Body of pancreas (tissue), 4 donors: ENCODE results near the gene SLAMF7. TPM values are rescaled to one million over a fixed set of nuclear protein-coding genes. Genes with fewer than 3 reads are reported as not detected.

Experiments used
- ATAC-seq: fragments of 150-250 bp; one replicate; pipeline ENCODE4 v1.9.1; 2016
- DNase-seq, 4 donors: peaks; one replicate each; pipeline ENCODE4 v3.0.0-alpha.2; 2019
- H3K27ac ChIP-seq, 4 donors: fragments of 200-600 bp; sonication (generic); 1 replicate in 3 of 4; 2 replicates in 1 of 4; pipeline versions ENCODE4 v1.5.1 to v1.6.1; 2016 to 2019; ENCODE audit warnings: mild to moderate bottlenecking in 1 of 4, mixed read lengths in 1 of 4, moderate library complexity in 1 of 4
- H3K27me3 ChIP-seq, 2 donors: fragments of 200-600 bp; sonication (generic); one replicate each; pipeline ENCODE4 v1.6.0; 2016; ENCODE audit warnings: mild to moderate bottlenecking in 1 of 2
- H3K36me3 ChIP-seq, 2 donors: fragments of 200-600 bp; sonication (generic); replicated peaks in 1 of 2; 2 replicates each; pipeline ENCODE4 v1.5.1; 2016; ENCODE audit warnings: low read depth in 2 of 2; ENCODE audit not compliant: insufficient read depth in 1 of 2
- H3K4me1 ChIP-seq: fragments of 200-600 bp; sonication (generic); one replicate; pipeline ENCODE4 v1.6.0; 2016
- H3K4me3 ChIP-seq, 2 donors: fragments of 200-600 bp; sonication (generic); 1 replicate in 1 of 2; 2 replicates in 1 of 2; pipeline ENCODE4 v1.5.1; 2016 to 2019
- H3K9me3 ChIP-seq, 3 donors: fragments of 200-600 bp; sonication (generic); 1 replicate in 2 of 3; 2 replicates in 1 of 3; pipeline ENCODE4 v1.5.1; 2016
- POLR2A ChIP-seq, 3 donors: fragments of 450-650 bp; IDR thresholded peaks; one replicate each; pipeline ENCODE4 v1.6.1; 2016; ENCODE audit warnings: antibody characterized with exemption in 3 of 3, mild to moderate bottlenecking in 2 of 3
- WGBS, 2 donors: methylation state at CpG; one replicate each; pipeline ENCODE4 v1.1.5; 2017; 5-methylcytosine and 5-hydroxymethylcytosine counted together
- intact Hi-C: fragments of 100-400 bp; cut with DNase I; formaldehyde crosslinking; loops from one replicate; pipeline ENCODE4 v1.15.1; 2023
- total RNA-seq, 2 donors: library from RNA; depleted of rRNA; stranded (reverse); fragments of >200 nt; gene quantifications; one replicate each; pipeline ENCODE4 v1.1.0, GENCODE V29; 2016
- TF ChIP-seq, protein P1 (sequence below), 7 experiments: fragments of 450-650 bp in 4 of 7; fragments of 200-600 bp in 3 of 7; sonication (generic) in 3 of 7; IDR thresholded peaks; one replicate each; pipeline ENCODE4 v1.5.1; 2016 to 2019; ENCODE audit warnings: antibody characterized with exemption in 7 of 7

SLAMF7 gene
- total RNA-seq, 2 donors from 2014 or later, result 0.26 to 1.3 TPM

GRCh38 chr1:160720356-160721085 is 18.5 kb upstream of the SLAMF7 start:
- 73 to 82% methylated on average over 3 of the region's 3 CpGs for WGBS, 2 donors
- H3K36me3 ChIP-seq, result no peaks in the 10 kb centered on the region
- DNase-seq (no peak), ATAC-seq (no peak)
- no peaks in the 10 kb centered on the region for H3K9me3 ChIP-seq
- no peak for TF ChIP-seq POLR2A (IDR thresholded peaks at IDR 0.05)
- TF ChIP-seq, protein P1, sequence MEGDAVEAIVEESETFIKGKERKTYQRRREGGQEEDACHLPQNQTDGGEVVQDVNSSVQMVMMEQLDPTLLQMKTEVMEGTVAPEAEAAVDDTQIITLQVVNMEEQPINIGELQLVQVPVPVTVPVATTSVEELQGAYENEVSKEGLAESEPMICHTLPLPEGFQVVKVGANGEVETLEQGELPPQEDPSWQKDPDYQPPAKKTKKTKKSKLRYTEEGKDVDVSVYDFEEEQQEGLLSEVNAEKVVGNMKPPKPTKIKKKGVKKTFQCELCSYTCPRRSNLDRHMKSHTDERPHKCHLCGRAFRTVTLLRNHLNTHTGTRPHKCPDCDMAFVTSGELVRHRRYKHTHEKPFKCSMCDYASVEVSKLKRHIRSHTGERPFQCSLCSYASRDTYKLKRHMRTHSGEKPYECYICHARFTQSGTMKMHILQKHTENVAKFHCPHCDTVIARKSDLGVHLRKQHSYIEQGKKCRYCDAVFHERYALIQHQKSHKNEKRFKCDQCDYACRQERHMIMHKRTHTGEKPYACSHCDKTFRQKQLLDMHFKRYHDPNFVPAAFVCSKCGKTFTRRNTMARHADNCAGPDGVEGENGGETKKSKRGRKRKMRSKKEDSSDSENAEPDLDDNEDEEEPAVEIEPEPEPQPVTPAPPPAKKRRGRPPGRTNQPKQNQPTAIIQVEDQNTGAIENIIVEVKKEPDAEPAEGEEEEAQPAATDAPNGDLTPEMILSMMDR (IDR thresholded peaks at IDR 0.05), result no peak
- no peaks in the 10 kb centered on the region for H3K4me1 ChIP-seq
- H3K27me3 ChIP-seq, result no peaks in the 10 kb centered on the region
- intact Hi-C loops, result no loop called here
- no peak overlapping the region for H3K4me3 ChIP-seq
- no peak overlapping the region for H3K27ac ChIP-seq

- no peak for DNase-seq
Measured at GRCh38 chr1:160721473-160721872, 17.6 kb upstream of the SLAMF7 start.

DNA sequence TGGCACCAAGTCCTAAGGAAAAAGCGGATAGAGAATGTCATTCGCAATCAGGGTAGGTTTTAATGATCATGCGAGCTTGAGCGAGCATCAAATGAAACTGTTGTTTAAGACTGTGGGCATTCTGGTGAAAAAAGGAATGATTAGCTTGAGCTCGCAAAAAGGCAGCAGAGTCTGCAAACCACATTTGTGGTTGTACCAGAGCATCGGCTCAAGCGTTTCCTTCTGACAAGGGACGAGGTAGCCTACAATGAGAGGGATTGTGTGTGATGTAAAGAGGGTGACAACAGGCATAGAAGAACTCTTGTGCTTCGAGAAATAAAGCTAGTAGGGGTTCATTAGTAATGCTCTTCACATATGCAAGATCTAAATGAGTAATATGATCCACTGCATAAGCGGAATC is 16.3 kb upstream of the SLAMF7 start:
- 70 to 73% methylated on average over 10 of the region's 10 CpGs for WGBS, 2 donors
- Histone ChIP-seq H3K27ac (no peak overlapping the region), H3K4me3 (no peak overlapping the region), H3K27me3 (no peaks in the 10 kb centered on the region), H3K9me3 (no peaks in the 10 kb centered on the region), H3K36me3 (no peaks in the 10 kb centered on the region), H3K4me1 (no peaks in the 10 kb centered on the region)
- no peak for DNase-seq
- TF ChIP-seq, protein P1 (IDR thresholded peaks at IDR 0.05), result no peak
- ATAC-seq, result no peak
- intact Hi-C loops, result no loop called here

More at GRCh38 chr1:160721473-160721872, 17.6 kb upstream of the SLAMF7 start:
- Histone ChIP-seq H3K36me3 (no peaks in the 10 kb centered on the region), H3K27ac (no peak overlapping the region), H3K4me3 (no peak overlapping the region), H3K9me3 (no peaks in the 10 kb centered on the region), H3K4me1 (no peaks in the 10 kb centered on the region), H3K27me3 (no peaks in the 10 kb centered on the region)
- TF ChIP-seq POLR2A (IDR thresholded peaks at IDR 0.05), result no peak
- TF ChIP-seq, protein P1 (IDR thresholded peaks at IDR 0.05), result no peak
- intact Hi-C loops, result no loop called here
- ATAC-seq, result no peak

- WGBS, 2 donors, result 42 to 43% methylated on average over 2 of the region's 2 CpGs
- Histone ChIP-seq H3K27me3 (no peaks in the 10 kb centered on the region), H3K4me1 (no peaks in the 10 kb centered on the region), H3K36me3 (no peaks in the 10 kb centered on the region), H3K9me3 (no peaks in the 10 kb centered on the region), H3K27ac (no peak overlapping the region), H3K4me3 (no peak overlapping the region)
- TF ChIP-seq POLR2A (IDR thresholded peaks at IDR 0.05), result no peak
- TF ChIP-seq, protein P1 (IDR thresholded peaks at IDR 0.05), result no peak
- ATAC-seq, result no peak
- DNase-seq, result no peak
- intact Hi-C loops, result no loop called here
Measured at GRCh38 chr1:160723332-160723731, 15.7 kb upstream of the SLAMF7 start.
